Muscle layer of duodenum (tissue), 2 donors: Measurements from ENCODE around the gene P3H2.

Experiments used
- H3K27ac ChIP-seq: one replicate; pipeline ENCODE4 v1.7.0; 2013; ENCODE audit warnings: mild to moderate bottlenecking, low read length
- H3K27me3 ChIP-seq: one replicate; pipeline ENCODE4 v1.7.0; 2013; ENCODE audit warnings: low read depth, mild to moderate bottlenecking, control low read depth, low read length
- H3K36me3 ChIP-seq, 2 donors: one replicate each; pipeline ENCODE4 v1.7.0; 2013; ENCODE audit warnings: low read length in 2 of 2, control low read depth in 1 of 2, mild to moderate bottlenecking in 1 of 2; ENCODE audit not compliant: insufficient read depth in 2 of 2, control insufficient read depth in 1 of 2
- H3K4me1 ChIP-seq, 2 donors: one replicate each; pipeline ENCODE4 v1.7.0; 2013; ENCODE audit warnings: low read length in 2 of 2, mild to moderate bottlenecking in 2 of 2, control low read depth in 1 of 2, moderate library complexity in 1 of 2; ENCODE audit not compliant: insufficient read depth in 2 of 2, control insufficient read depth in 1 of 2
- H3K4me3 ChIP-seq, 2 donors: one replicate each; pipeline ENCODE4 v1.7.0; 2013; ENCODE audit warnings: low read length in 2 of 2, low read depth in 1 of 2, mild to moderate bottlenecking in 1 of 2
- H3K9me3 ChIP-seq, 2 donors: one replicate each; pipeline ENCODE4 v1.7.0; 2013; ENCODE audit warnings: low read length in 2 of 2, control low read depth in 1 of 2, mild to moderate bottlenecking in 1 of 2; ENCODE audit not compliant: control insufficient read depth in 1 of 2
- donor health status: healthy.

P3H2 gene

DNA sequence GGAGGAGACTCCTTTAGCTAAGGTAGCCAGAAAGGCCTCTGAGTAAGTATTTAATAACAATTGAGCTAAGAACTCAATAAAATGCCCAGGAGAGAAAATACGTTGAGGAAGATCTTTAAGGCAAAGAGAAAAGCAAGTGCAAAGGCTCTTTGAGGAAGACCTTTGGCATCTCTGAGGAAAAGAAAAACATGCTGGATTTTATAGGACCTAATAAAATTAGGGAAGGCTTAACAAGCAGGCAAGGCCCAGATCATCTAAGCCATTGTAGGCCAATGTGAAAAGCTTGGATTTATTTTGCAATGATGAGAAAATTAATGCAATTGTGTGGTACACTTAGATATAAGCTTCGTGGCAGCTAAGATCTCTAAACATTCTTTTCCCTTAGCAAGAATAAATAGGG is 75.7 kb downstream of the P3H2 start:
- no peak overlapping the region for H3K4me3 ChIP-seq
- no peaks in the 10 kb centered on the region for H3K9me3 ChIP-seq
- H3K27ac ChIP-seq = peak overlapping the region; percentile 12
- H3K4me1 ChIP-seq = peaks cover 0 to 27% of the 10 kb centered on the region in 2 donors
- H3K36me3 ChIP-seq = no peaks in the 10 kb centered on the region
- H3K27me3 ChIP-seq = no peaks in the 10 kb centered on the region

DNA sequence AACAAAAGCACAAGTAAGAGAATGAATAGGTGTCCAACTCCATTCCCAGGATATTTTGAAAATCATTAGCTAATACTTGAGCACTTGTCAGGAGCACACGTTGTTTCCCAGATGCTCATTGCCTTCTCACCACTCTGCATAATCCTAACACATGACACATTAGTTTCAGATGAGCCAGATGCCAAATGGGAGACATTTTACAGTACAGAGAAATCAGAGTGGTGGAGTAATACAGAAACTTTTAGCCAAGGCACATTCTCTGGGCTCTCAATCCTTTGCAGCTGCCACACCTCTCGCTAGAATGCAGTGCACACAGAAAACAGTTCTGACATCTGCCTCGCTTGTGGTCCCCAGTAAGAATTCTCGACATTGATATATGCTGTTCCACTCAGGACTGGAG is 76.6 kb downstream of the P3H2 start:
- Histone ChIP-seq H3K4me1 (peaks cover 0 to 27% of the 10 kb centered on the region in 2 donors), H3K27ac (peak overlapping the region; percentile 12), H3K9me3 (no peaks in the 10 kb centered on the region)

DNA sequence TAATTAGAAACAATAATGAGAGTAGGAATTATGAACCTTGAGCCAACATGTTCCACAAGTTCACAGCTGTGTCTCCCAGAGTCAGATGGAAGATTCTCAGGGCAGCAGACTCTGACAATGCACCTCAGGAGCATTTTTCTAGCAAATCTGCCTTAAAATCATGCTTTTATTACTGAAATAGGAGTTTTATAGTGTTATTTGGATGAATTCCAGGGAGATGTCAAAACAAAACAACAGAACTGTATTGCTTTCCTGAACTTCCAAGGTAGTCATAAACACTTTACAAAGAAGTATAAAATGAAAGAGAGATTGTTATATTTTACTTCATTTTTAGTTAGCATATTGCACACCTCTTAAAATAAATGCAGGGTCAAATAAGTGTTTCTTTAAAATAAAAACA is 77.0 kb downstream of the P3H2 start:
- no peak overlapping the region for H3K4me3 ChIP-seq
- H3K36me3 ChIP-seq = no peaks in the 10 kb centered on the region
- H3K27ac ChIP-seq = peak overlapping the region; percentile 2
- no peaks in the 10 kb centered on the region for H3K27me3 ChIP-seq
- peaks cover 0 to 26% of the 10 kb centered on the region in 2 donors for H3K4me1 ChIP-seq
- no peaks in the 10 kb centered on the region for H3K9me3 ChIP-seq

More for the DNA sequence above, 76.6 kb downstream of the P3H2 start:
- Histone ChIP-seq H3K36me3 (no peaks in the 10 kb centered on the region), H3K27me3 (no peaks in the 10 kb centered on the region), H3K4me3 (no peak overlapping the region)

DNA sequence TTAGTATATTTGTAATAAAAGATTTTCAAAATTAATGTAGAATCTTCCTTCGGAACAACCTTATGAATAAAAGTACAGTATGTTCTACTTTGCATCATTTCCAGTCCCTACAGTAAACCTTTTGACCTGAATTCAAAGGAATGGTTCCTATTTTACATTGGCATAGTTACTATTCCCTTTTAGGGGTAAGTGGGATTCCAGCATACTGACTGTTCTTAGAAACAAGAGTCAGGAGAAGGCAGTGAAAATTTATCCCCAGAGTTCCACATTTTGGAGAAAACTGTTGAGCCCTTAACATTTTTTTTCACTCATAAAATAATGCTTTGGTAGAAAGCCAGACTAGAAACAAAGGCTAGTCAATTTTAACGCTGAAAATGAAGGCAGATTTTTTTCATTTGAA is 78.1 kb downstream of the P3H2 start:
- Histone ChIP-seq H3K36me3 (no peaks in the 10 kb centered on the region), H3K27me3 (no peaks in the 10 kb centered on the region), H3K27ac (peak overlapping the region; percentile 37), H3K4me1 (peaks cover 0 to 24% of the 10 kb centered on the region in 2 donors), H3K9me3 (no peaks in the 10 kb centered on the region), H3K4me3 (no peak overlapping the region)

DNA sequence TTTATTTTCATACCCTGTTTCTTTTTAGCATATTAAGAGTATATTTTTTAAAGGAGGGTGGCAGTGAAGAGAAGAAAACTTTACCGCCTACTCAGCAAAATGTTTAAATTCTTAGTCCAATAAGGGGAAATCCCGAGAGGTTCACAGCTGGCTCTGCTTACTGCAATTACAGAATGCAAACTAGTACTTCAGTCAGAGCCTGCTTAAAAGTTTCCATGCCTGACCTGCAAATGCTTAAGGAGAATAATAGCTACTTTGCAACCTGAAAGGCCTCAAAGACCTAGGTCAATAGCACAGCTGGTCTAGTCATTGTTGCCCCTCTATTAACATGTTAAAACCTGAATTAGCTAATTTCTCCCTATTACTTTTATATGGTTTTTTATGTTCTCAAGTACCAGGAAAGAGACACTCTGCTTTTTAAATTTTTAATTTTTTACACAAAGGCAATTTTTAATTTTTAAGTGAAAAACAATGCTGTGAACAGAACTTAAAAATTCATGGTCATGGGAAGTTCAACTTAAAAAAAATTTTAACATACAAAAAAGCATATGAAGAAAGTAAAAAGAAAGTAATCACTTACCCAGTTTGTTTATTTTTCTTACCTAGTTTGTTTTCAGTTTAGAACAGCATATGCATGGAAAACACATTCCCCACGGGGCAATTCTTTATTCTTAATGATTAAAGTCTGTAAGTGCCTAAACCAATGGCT is 79.2 kb downstream of the P3H2 start:
- peaks cover 0 to 30% of the 10 kb centered on the region in 2 donors for H3K4me1 ChIP-seq
- H3K27ac ChIP-seq = peak overlapping the region; percentile 37
- no peaks in the 10 kb centered on the region for H3K36me3 ChIP-seq
- no peaks in the 10 kb centered on the region for H3K9me3 ChIP-seq
- no peak overlapping the region for H3K4me3 ChIP-seq
- H3K27me3 ChIP-seq = no peaks in the 10 kb centered on the region

DNA sequence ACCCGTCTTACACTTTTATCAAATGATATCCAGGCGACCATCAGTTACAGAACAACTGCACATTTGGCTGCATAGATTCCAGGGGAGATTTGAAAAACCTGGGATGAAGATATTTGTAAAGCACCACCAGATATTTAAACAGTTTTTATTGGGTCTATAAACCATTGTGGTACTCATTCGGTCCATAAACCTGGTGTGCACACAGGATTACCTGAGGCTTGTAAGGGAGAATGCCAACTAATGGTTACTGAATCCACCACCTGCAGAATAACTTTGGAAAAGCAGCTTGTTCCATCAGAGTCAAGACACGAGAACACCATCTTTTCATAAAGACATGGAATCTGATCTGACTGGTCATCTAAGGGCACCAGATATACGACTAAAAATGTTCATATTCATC is 80.6 kb downstream of the P3H2 start:
- Histone ChIP-seq H3K27ac (no peak overlapping the region), H3K36me3 (no peaks in the 10 kb centered on the region), H3K4me3 (no peak overlapping the region), H3K27me3 (no peaks in the 10 kb centered on the region), H3K9me3 (no peaks in the 10 kb centered on the region), H3K4me1 (peaks cover 0 to 29% of the 10 kb centered on the region in 2 donors)

DNA sequence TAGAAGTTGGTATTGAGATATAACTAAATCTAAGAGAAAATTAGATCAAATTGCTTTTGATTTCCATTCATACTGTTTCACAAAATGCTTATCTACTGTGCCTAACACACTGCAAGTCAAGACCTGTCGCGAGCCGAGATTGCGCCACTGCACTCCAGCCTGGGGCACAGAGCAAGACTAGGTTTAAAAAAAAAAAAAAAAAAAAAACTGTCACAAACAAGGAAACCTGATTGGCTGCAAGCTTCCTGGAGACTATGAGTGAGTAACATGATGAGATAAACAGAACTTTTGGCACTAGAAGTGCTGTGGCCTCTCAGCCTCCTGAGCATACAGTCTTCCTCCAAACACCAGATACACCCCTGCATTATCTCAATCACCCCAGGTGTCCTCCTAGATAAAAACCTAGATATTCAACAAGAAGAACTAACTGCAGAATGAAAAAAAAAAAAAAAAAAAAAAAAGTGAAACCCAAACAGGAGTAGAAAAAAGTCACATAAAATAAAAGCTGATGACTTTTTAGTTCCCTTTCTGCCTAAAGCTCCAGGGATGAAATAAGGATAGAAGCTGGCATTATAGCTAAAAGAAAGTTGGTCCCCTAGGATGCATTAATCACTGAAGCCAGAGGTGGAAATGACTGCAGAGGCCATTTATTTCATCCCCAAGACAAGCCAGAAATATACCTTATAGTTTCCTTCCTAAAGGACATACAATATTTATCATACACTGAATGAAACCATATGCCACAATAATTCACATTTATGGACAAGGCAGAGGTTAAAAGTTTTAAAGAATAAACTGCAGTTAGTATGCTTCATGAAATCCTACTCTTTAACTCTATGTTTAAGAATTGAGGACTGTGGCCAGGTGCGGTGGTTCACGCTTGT is 82.4 kb downstream of the P3H2 start:
- H3K27me3 ChIP-seq = no peaks in the 10 kb centered on the region
- H3K27ac ChIP-seq = no peak overlapping the region
- peaks cover 0 to 21% of the 10 kb centered on the region in 2 donors for H3K4me1 ChIP-seq
- no peaks in the 10 kb centered on the region for H3K9me3 ChIP-seq
- H3K4me3 ChIP-seq = no peak overlapping the region
- H3K36me3 ChIP-seq = no peaks in the 10 kb centered on the region

DNA sequence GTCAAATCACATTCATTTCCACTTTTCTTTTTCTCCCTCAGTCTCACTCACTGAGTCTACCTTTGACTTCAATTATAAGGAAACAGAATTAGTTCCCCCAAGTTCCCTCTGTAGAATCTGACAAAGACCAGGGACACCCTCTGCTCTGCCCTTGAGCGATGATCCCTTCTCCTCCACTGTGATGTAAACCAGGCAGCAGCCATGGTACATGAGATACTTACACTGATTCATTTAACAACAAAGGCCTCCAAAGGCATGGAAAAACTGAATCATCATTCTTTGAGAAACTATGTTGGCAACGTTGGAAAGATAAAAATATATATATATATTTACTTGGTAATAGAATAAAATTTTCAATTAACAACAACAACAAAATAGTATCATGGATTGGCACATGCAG is 84.1 kb downstream of the P3H2 start:
- Histone ChIP-seq H3K4me1 (peaks cover 0 to 21% of the 10 kb centered on the region in 2 donors), H3K4me3 (no peak overlapping the region), H3K9me3 (no peaks in the 10 kb centered on the region), H3K36me3 (no peaks in the 10 kb centered on the region), H3K27me3 (no peaks in the 10 kb centered on the region), H3K27ac (no peak overlapping the region)

DNA sequence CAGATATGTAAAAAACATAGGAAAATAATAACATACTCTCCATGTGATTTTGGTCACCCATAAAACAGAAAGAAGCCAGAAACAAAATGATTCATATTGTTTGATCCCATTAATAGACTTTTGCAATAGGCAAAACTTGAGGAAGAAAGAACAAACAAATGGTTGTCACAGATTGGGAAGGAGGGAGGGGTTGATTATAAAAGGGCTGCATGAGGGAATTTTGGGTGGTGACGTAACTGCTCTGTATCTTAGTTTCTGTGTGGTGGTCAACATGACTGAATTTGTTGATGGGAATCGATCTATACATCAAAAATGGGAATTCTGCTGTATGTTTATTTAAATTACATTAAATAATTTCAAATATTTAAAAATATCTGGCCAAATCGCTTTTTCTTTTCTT is 86.3 kb downstream of the P3H2 start:
- Histone ChIP-seq H3K36me3 (no peaks in the 10 kb centered on the region), H3K27me3 (no peaks in the 10 kb centered on the region), H3K27ac (no peak overlapping the region), H3K4me3 (no peak overlapping the region), H3K4me1 (peaks cover 0 to 17% of the 10 kb centered on the region in 2 donors), H3K9me3 (no peaks in the 10 kb centered on the region)

DNA sequence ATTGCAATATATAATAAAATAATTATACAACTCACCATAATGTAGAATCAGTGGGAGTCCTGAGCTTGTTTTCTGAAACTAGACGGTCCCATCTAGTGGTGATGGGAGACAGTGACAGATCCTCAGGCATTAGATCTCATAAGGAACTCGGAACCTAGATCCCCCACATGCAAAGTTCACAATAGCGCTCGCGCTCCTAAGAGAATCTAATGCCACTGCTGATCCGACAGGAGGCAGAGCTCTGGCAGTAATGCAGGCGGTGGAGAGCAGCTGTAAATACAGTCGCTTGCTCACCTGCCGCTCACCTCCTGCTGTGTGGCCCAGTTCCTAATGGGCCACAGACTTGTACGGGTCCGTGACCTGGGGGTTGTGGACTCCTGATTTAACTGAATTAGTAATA is 87.8 kb downstream of the P3H2 start:
- Histone ChIP-seq H3K36me3 (no peaks in the 10 kb centered on the region), H3K4me3 (no peak overlapping the region), H3K4me1 (peaks cover 0 to 13% of the 10 kb centered on the region in 2 donors), H3K27me3 (no peaks in the 10 kb centered on the region), H3K27ac (no peak overlapping the region), H3K9me3 (no peaks in the 10 kb centered on the region)

DNA sequence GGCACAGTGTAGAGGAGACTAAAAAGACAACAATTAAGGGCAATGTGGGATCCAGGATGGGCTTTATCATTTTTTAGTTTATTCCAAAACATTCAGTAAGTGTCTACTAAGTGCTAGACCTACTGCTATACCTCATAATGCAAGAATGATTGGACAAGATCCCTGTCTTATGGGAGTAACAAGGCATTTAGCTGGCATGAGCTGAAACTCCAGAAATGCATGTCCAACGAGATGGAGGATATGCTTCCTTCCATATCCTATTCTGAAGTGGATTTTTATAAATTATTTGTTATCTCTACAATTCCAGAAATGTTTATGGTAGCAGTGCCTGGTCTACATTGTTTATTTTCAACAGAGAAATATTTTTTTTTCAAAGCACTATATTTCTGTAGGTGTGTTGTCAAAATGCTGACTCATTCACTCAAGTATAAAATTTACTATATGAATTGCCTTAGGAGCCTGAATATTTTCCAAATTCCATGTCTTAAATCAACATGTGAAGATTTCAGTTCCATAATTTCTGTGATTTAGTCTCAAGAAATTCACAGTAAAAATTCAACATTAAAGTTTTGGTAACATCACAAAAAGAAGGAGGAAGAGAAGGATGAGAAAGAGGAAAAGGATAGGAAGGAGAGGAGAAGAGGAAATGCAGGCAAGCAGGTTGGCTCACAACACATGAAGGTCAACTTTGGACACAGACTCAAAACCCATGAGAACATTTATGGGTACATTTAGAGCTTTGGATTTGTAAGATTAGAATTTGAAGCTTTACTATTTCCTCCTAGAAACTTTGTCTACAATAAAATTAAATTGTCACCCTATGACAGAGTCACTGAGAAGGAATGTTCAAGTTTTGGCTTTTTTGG is 88.6 kb downstream of the P3H2 start:
- Histone ChIP-seq H3K27me3 (no peaks in the 10 kb centered on the region), H3K9me3 (no peaks in the 10 kb centered on the region), H3K4me1 (peaks cover 0 to 8% of the 10 kb centered on the region in 2 donors), H3K4me3 (no peak overlapping the region), H3K36me3 (no peaks in the 10 kb centered on the region), H3K27ac (no peak overlapping the region)
